Testis (tissue), 3 donors: ENCODE data around the gene MCCD1. TPM values are rescaled to one million over a fixed set of nuclear protein-coding genes. Genes with fewer than 3 reads are reported as not detected.

ENCODE experiments used
- DNase-seq: peaks from one replicate; pipeline ENCODE4 v3.0.0-alpha.2; 2019
- H3K27ac ChIP-seq, 2 donors: fragments of 200-600 bp; sonication (generic); one replicate each; pipeline ENCODE4 v1.5.1; 2019
- H3K27me3 ChIP-seq: fragments of 200-600 bp; sonication (generic); one replicate; pipeline ENCODE4 v1.5.1; 2019
- H3K36me3 ChIP-seq: fragments of 200-600 bp; sonication (generic); one replicate; pipeline ENCODE4 v1.5.1; 2017; ENCODE audit warnings: low read depth; ENCODE audit errors: missing control alignments
- H3K4me1 ChIP-seq: fragments of 200-600 bp; sonication (generic); one replicate; pipeline ENCODE4 v1.5.1; 2019
- H3K4me3 ChIP-seq, 2 donors: fragments of 200-600 bp; sonication (generic); one replicate each; pipeline ENCODE4 v1.5.1; 2017 to 2019
- H3K9me3 ChIP-seq: fragments of 200-600 bp; sonication (generic); one replicate; pipeline ENCODE4 v1.5.1; 2017
- POLR2A ChIP-seq: fragments of 450-650 bp; IDR thresholded peaks from one replicate; pipeline ENCODE4 v1.6.1; 2017; ENCODE audit warnings: antibody characterized with exemption, mild to moderate bottlenecking, moderate library complexity
- WGBS, 2 donors: methylation state at CpG; one replicate each; pipeline ENCODE4 v1.1.5; 2018; 5-methylcytosine and 5-hydroxymethylcytosine counted together
- intact Hi-C: fragments of 100-400 bp; cut with DNase I; formaldehyde crosslinking; loops from one replicate; pipeline ENCODE4 v1.15.1; 2023; ENCODE audit warnings: low total_unique reads
- polyA plus RNA-seq: library from polyadenylated mRNA; stranded (reverse); fragments of 350-450 nt; fragmentation: Illumina TruSeq; extraction: RNeasy Lipid Tissue Mini Kit (QIAGEN cat#74804); gene quantifications from one replicate; pipeline ENCODE4 v1.2.3, GENCODE V29; 2014; ENCODE audit warnings: low read depth, low replicate concordance; ENCODE audit not compliant: insufficient read depth
- total RNA-seq, 2 donors: library from RNA; depleted of rRNA; stranded (reverse); fragments of >200 nt; gene quantifications; one replicate each; pipeline ENCODE4 v1.2.3, GENCODE V29; 2016
- TF ChIP-seq, protein P1 (sequence below), 3 experiments: fragments of 450-650 bp in 2 of 3; fragments of 200-600 bp in 1 of 3; sonication (generic) in 1 of 3; IDR thresholded peaks; one replicate each; pipeline ENCODE4 v1.5.1; 2016 to 2019; ENCODE audit warnings: antibody characterized with exemption in 3 of 3, mild to moderate bottlenecking in 2 of 3, moderate library complexity in 1 of 3

The MCCD1 gene
- total and polyA plus RNA-seq, 3 donors from 2014 or later: not detected

DNA sequence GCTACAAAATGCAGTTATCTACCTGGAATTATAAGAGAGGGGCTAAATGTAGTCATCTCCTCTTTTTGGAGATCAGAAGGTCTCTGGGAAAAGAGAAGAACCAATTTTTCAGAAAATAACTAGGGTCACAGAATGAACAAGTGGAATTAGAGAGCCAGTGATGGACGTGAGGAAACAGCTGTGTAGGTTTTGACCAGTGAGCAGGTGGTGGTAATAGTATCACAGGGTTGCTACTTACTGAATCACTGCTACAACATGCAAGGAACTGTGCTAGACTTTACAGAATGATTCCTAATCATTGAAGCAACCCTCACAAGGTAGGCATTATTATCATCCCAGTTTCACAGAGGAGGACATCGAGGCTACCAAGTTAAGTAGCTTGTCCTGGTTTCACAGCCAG is 15.9 kb downstream of the MCCD1 start:
- H3K4me1 ChIP-seq: peaks cover 32% of the 10 kb centered on the region
- no peak for TF ChIP-seq POLR2A
- TF ChIP-seq, protein P1, sequence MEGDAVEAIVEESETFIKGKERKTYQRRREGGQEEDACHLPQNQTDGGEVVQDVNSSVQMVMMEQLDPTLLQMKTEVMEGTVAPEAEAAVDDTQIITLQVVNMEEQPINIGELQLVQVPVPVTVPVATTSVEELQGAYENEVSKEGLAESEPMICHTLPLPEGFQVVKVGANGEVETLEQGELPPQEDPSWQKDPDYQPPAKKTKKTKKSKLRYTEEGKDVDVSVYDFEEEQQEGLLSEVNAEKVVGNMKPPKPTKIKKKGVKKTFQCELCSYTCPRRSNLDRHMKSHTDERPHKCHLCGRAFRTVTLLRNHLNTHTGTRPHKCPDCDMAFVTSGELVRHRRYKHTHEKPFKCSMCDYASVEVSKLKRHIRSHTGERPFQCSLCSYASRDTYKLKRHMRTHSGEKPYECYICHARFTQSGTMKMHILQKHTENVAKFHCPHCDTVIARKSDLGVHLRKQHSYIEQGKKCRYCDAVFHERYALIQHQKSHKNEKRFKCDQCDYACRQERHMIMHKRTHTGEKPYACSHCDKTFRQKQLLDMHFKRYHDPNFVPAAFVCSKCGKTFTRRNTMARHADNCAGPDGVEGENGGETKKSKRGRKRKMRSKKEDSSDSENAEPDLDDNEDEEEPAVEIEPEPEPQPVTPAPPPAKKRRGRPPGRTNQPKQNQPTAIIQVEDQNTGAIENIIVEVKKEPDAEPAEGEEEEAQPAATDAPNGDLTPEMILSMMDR (IDR thresholded peaks at IDR 0.05): no peak
- WGBS, 2 donors: 69 to 77% methylated on average over 2 of the region's 2 CpGs
- H3K9me3 ChIP-seq: no peaks in the 10 kb centered on the region
- no peaks in the 10 kb centered on the region for H3K36me3 ChIP-seq
- DNase-seq: no peak
- H3K4me3 ChIP-seq: no peak overlapping the region
- intact Hi-C loops: loop anchor here (10.0 kb wide), 1 partner anchor 50 kb away; the partner anchor contains the start of gene NCR3
- no peaks in the 10 kb centered on the region for H3K27me3 ChIP-seq
- H3K27ac ChIP-seq: no peak overlapping the region

DNA sequence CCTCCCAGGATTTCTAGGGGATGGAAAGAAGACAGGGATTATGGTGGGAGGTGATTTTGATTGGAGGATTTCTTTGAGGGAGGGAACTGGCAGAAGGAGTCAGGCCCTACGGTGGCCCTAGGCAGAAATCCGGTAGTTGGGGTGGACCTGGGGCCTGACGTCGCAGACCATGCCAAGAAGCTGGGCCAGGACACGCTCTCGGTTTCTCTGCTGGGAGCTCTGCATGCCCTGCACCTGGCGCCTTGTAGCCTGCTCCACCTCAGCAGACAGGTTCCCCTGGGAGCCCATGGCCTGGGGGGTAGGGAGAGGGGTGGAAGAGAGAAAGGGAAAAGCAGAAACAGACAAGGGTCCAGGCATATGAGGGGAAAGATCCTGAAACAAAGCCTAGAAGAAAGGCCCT is 16.5 kb downstream of the MCCD1 start:
- no peaks in the 10 kb centered on the region for H3K36me3 ChIP-seq
- H3K9me3 ChIP-seq: no peaks in the 10 kb centered on the region
- H3K27ac ChIP-seq: no peak overlapping the region
- peaks cover 26% of the 10 kb centered on the region for H3K4me1 ChIP-seq
- TF ChIP-seq POLR2A: no peak
- TF ChIP-seq, protein P1 (IDR thresholded peaks at IDR 0.05): no peak
- no peak for DNase-seq
- WGBS, 2 donors: 74 to 78% methylated on average over 7 of the region's 7 CpGs
- H3K4me3 ChIP-seq: no peak overlapping the region
- no peaks in the 10 kb centered on the region for H3K27me3 ChIP-seq
- intact Hi-C loops: loop anchor here (10.0 kb wide), 1 partner anchor 50 kb away; the partner anchor contains the start of gene NCR3

DNA sequence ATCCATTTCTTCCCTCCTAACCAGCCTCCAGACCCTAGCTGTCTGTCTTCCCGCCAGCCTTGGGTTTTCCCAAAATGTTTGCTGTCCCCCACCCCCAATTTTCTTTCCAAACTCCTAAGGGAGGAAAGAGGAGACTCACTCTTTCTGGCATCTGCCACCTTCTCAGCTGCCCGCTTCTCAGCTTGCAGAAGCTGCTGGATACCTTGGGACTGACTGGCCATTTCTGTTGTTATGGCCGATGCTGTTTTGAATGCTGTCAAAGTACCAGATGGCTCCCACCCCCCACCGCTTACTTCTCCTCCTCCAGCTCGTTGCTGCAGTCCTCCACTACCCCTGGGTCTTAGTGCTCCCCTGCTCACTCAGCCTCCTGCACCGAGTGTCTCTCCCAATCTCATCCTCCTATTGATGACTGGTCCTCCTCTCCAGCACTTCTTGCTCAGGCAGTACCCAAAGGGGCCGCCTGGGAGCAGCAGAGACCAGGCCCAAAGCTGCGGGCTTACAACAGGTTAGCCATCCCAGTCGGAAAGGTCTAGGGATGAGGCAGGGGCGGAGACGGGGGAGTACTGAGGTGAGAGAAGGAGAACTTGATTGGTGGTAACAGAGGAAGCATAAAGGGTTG is 17.7 kb downstream of the MCCD1 start, which contains the start of gene ATP6V1G2:
ATP6V1G2 (minus strand) TSS at position 270 of the 619 bp plus-strand sequence; CDS start at position 221, 49 bp downstream.
- H3K27me3 ChIP-seq: no peaks in the 10 kb centered on the region
- peak within 1 kb of the TSS; percentile 44 to 56 for H3K4me3 ChIP-seq
- peak within 1 kb of the TSS; percentile 78 to 80 for H3K27ac ChIP-seq
- no peaks in the 10 kb centered on the region for H3K36me3 ChIP-seq
- H3K9me3 ChIP-seq: no peaks in the 10 kb centered on the region
- H3K4me1 ChIP-seq: peaks cover 23% of the 10 kb centered on the region
- DNase-seq: peak; percentile 94
- TF ChIP-seq, protein P1 (IDR thresholded peaks at IDR 0.05): peak; percentile 91 to 97 (median 92)
- TF ChIP-seq POLR2A: no peak
- 3 to 7% methylated on average over 11 of the region's 11 CpGs for WGBS, 2 donors
- intact Hi-C loops: loop anchor here (10.0 kb wide), 1 partner anchor 48 kb away; the partner anchor contains the start of gene NCR3

DNA sequence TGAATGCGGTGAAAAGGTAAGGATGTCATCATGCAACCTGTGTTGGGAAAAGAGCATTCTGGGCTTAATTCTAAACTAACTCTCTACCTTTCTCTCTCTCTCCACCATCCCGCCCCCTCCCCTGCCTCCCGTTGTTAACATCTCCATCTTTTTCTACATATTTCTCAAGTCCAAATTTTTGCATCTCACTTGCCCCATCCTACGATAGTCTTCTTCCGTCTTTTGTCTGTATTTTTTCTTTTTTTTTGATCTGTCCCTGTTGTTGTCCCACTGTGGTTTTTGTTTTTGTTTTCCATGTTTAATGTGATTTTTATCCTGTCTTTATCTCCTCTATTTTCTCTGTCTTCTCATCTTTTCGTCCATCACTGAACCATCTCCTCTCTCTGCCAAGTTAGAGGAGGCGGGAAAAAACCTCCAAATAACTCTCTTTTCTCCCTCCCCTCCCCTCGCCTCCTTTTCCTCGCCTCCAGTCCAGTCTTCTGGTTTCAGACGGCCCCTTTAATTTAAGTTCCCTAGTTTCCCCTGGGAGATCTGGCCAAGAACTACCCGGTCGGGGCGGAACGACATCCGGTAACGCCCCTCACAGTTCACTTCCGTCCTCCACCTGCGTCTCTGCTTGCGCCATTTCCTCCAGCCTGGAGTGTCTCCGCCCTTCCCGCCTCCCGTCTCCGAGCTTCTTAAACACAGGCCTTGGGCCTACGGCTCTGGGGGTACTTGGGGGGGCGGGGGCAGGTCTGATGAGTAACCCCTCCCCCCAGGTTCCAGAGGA is 18.4 kb downstream of the MCCD1 start, which contains the start of gene NFKBIL1:
NFKBIL1 (plus strand) TSS at position 651 of the 769 bp plus-strand sequence; CDS start at position 738, 87 bp downstream.
- Histone ChIP-seq H3K36me3 (no peaks in the 10 kb centered on the region), H3K4me1 (peaks cover 23% of the 10 kb centered on the region), H3K9me3 (no peaks in the 10 kb centered on the region), H3K4me3 (peak within 1 kb of the TSS; percentile 44 to 56), H3K27ac (peak within 1 kb of the TSS; percentile 78 to 80), H3K27me3 (no peaks in the 10 kb centered on the region)
- 0 to 1% methylated on average over 25 of the region's 25 CpGs for WGBS, 2 donors
- TF ChIP-seq, protein P1 (IDR thresholded peaks at IDR 0.05): no peak
- TF ChIP-seq POLR2A: no peak
- intact Hi-C loops: loop anchor here (10.0 kb wide), 1 partner anchor 48 kb away; the partner anchor contains the start of gene NCR3
- DNase-seq: peak; percentile 99
